ENCODE data around the gene DUOXA2. TPM values are rescaled to one million over a fixed set of nuclear protein-coding genes. Genes with fewer than 3 reads are reported as not detected.

The DUOXA2 gene
- polyA plus RNA-seq, 2 of the 4 experiments (the other 2 are of a cell fraction): not detected

- POLR2A ChIA-PET: no interaction called here
- DNase-seq (ENCODE audit: low read depth in 1 of 2, low spot score in 1 of 2): no peak
- no peak for ATAC-seq
- no peak overlapping the region for H3K4me2 ChIP-seq
- FAIRE-seq: no peak
- no peaks in the 10 kb centered on the region for H3K4me1 ChIP-seq
- no peak overlapping the region for H3K27ac ChIP-seq
- WGBS (ENCODE audit: missing lambda C conversion rate): 82% methylated on average over 5 of the region's 6 CpGs
- TF ChIP-seq CBX2 (IDR thresholded peaks at IDR 0.05; ENCODE audit: borderline replicate concordance, low read depth) (no peak), JUN (IDR thresholded peaks at IDR 0.05) (no peak), EHMT2 (IDR thresholded peaks at IDR 0.05; ENCODE audit: low read depth) (no peak), EP300 (IDR thresholded peaks at IDR 0.05) (no peak)
- no peaks in the 10 kb centered on the region for H3K9me3 ChIP-seq
- CTCF ChIA-PET: interaction anchor here (1.0 to 2.4 kb wide), 4 partner anchors 13 to 23 kb away, joined by 3 to 6 read pairs (median 4); no protein-coding TSS in a partner anchor
- no peak overlapping the region for H3K4me3 ChIP-seq
These were observed 25.6 kb downstream of the DUOXA2 start for GRCh38 chr15:45139770-45140169.

DNA sequence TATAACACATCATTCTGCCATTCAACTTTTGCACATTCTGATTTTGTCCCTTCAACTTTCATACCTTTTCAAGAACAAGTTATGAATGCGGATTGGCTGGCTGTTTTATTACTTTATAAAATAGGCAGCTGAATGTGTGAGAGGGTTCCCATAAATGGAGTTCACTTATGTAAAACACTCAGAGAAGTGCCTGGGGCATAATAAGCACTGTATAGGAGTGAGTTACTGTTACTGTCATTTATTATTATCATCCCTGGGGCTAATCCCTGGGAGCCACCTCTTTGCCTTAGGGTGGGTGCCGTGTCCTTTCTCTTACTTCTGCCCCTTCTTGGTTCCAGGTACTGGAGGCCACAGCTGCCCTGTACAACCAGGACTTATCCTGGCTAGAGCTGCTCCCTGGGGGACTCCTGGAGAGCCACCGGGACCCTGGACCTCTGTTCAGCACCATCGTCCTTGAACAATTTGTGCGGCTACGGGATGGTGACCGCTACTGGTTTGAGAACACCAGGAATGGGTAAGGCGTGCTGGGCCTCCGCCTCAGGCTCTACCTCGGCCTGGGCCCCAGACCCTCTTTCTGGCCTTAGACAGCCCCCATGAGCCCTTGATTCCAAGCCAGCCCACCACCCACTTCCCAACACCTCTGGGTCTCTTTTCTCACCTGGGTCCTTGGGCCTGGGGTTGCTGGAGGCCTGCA is 26.6 kb downstream of the DUOXA2 start:
- no peaks in the 10 kb centered on the region for H3K9me3 ChIP-seq
- CTCF ChIA-PET: interaction anchor here (1.0 to 2.4 kb wide), 3 partner anchors 15 to 23 kb away, joined by 3 to 6 read pairs (median 5); no protein-coding TSS in a partner anchor
- H3K4me2 ChIP-seq: no peak overlapping the region
- H3K4me1 ChIP-seq: no peaks in the 10 kb centered on the region
- WGBS (ENCODE audit: missing lambda C conversion rate): 82% methylated on average over 4 of the region's 10 CpGs
- no peak for DNase-seq (ENCODE audit: low read depth in 1 of 2, low spot score in 1 of 2)
- no peak overlapping the region for H3K27ac ChIP-seq
- H3K4me3 ChIP-seq: no peak overlapping the region
- ATAC-seq: no peak
- FAIRE-seq: no peak
- POLR2A ChIA-PET: no interaction called here
- TF ChIP-seq NPAS2 (CRISPR knock-in tag; IDR thresholded peaks at IDR 0.05; ENCODE audit: borderline replicate concordance): no peak
- TF ChIP-seq FOSB (CRISPR knock-in tag; IDR thresholded peaks at IDR 0.05): no peak
- TF ChIP-seq KDM5A (IDR thresholded peaks at IDR 0.05): no peak
- no peak for TF ChIP-seq ZC3H11A (IDR thresholded peaks at IDR 0.05)
- TF ChIP-seq FOXS1 (CRISPR knock-in tag; IDR thresholded peaks at IDR 0.05): no peak
- TF ChIP-seq ZNF302 (CRISPR knock-in tag; IDR thresholded peaks at IDR 0.05): no peak
- TF ChIP-seq E2F6 (IDR thresholded peaks at IDR 0.05; ENCODE audit: borderline replicate concordance, low read depth): no peak
- TF ChIP-seq NR3C1 (IDR thresholded peaks at IDR 0.05): no peak
- no peak for TF ChIP-seq EHMT2 (IDR thresholded peaks at IDR 0.05; ENCODE audit: low read depth)

DNA sequence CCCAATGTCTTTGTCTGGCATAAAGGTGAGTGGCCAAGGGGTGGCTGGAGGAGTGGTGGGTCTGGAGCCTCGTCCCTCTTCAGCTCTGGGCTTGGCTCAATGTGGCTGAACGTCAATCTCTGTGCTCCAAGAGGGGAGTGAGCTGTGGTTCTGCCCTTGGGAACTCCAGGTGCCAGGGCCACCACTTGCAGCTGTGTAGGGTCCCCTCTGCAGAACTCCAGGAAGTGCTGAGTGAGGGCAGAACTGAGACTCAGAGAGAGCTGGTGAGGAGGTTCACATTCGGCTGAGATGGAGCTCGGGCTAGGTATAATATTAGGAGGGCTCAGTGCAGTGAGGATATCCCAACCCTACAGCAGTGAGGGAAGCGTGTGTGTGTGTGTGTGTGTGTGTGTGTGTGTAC is 27.3 kb downstream of the DUOXA2 start:
- 54% methylated on average over 3 of the region's 5 CpGs for WGBS (ENCODE audit: missing lambda C conversion rate)
- ATAC-seq: no peak
- H3K9me3 ChIP-seq: no peaks in the 10 kb centered on the region
- DNase-seq (ENCODE audit: low read depth in 1 of 2, low spot score in 1 of 2): no peak
- no peak for FAIRE-seq
- H3K4me3 ChIP-seq: no peak overlapping the region
- no peak overlapping the region for H3K4me2 ChIP-seq
- ChIA-PET POLR2A (no interaction called here), CTCF (interaction anchor here (1.1 to 2.4 kb wide), 2 partner anchors 14 to 21 kb away, joined by 5 to 6 read pairs; no protein-coding TSS in a partner anchor)
- no peaks in the 10 kb centered on the region for H3K4me1 ChIP-seq
- no peak for TF ChIP-seq TP53 (CRISPR knock-in tag; IDR thresholded peaks at IDR 0.05)
- no peak for TF ChIP-seq JUN (IDR thresholded peaks at IDR 0.05)
- no peak for TF ChIP-seq KDM5A (IDR thresholded peaks at IDR 0.05)
- TF ChIP-seq ESRRA (IDR thresholded peaks at IDR 0.05; ENCODE audit: borderline replicate concordance, low read length): no peak
- no peak for TF ChIP-seq RNF2 (IDR thresholded peaks at IDR 0.05; ENCODE audit: borderline replicate concordance, low read depth)
- no peak for TF ChIP-seq HEYL (CRISPR knock-in tag; IDR thresholded peaks at IDR 0.05)
- TF ChIP-seq CBX2 (IDR thresholded peaks at IDR 0.05; ENCODE audit: borderline replicate concordance, low read depth): no peak
- TF ChIP-seq USF2 (IDR thresholded peaks at IDR 0.05): no peak
- no peak for TF ChIP-seq PBX3 (IDR thresholded peaks at IDR 0.05)
- TF ChIP-seq PHF8 (IDR thresholded peaks at IDR 0.05; ENCODE audit: borderline replicate concordance, low read depth): no peak
- TF ChIP-seq POLR2AphosphoS2 (conservative IDR thresholded peaks at IDR 0.05; ENCODE audit: low read length): no peak
- no peak for TF ChIP-seq ELK1 (IDR thresholded peaks at IDR 0.05; ENCODE audit: low read depth, low read length)
- TF ChIP-seq RFX5 (IDR thresholded peaks at IDR 0.05): no peak
- no peak for TF ChIP-seq MAZ (IDR thresholded peaks at IDR 0.05; ENCODE audit: borderline replicate concordance, low read depth, low read length)
- TF ChIP-seq GATA3 (IDR thresholded peaks at IDR 0.05; ENCODE audit: borderline replicate concordance): no peak
- no peak overlapping the region for H3K27ac ChIP-seq
